Neural progenitor cell (in vitro differentiated cells): ENCODE results near the gene RXRB. TPM values are rescaled to one million over a fixed set of nuclear protein-coding genes. Genes with fewer than 3 reads are reported as not detected.

Experiments used
- DNase-seq: peaks from one replicate; pipeline ENCODE4 v3.0.0-alpha.2; 2016; ENCODE audit warnings: low spot score
- H2AFZ ChIP-seq: fragments of 200-600 bp; sonication (generic); replicated peaks from 2 replicates; pipeline ENCODE4 v1.6.1; 2016; ENCODE audit warnings: antibody characterized with exemption
- H3F3A ChIP-seq: fragments of 200-600 bp; sonication (generic); 2 replicates; pipeline ENCODE4 v1.6.1; 2016; ENCODE audit warnings: antibody characterized with exemption, low read depth
- H3K27ac ChIP-seq: fragments of 200-600 bp; sonication (generic); 2 replicates; pipeline ENCODE4 v1.5.1; 2016; ENCODE audit warnings: mild to moderate bottlenecking
- H3K27me3 ChIP-seq: fragments of 200-600 bp; sonication (generic); 2 replicates; pipeline ENCODE4 v1.6.1; 2016; ENCODE audit warnings: mild to moderate bottlenecking, moderate library complexity
- H3K36me3 ChIP-seq: fragments of 200-600 bp; sonication (generic); 2 replicates; pipeline ENCODE4 v1.5.1; 2016
- H3K4me1 ChIP-seq: fragments of 200-600 bp; sonication (generic); 2 replicates; pipeline ENCODE4 v1.6.1; 2016; ENCODE audit warnings: mixed run types
- H3K4me2 ChIP-seq: fragments of 200-600 bp; sonication (generic); 2 replicates; pipeline ENCODE4 v1.6.1; 2016
- H3K4me3 ChIP-seq: fragments of 200-600 bp; sonication (generic); 2 replicates; pipeline ENCODE4 v1.5.1; 2016
- H3K79me2 ChIP-seq: fragments of 200-600 bp; sonication (generic); 2 replicates; pipeline ENCODE4 v1.6.1; 2016; ENCODE audit warnings: low read depth
- H3K9ac ChIP-seq: fragments of 200-600 bp; sonication (generic); 2 replicates; pipeline ENCODE4 v1.6.1; 2016
- H3K9me3 ChIP-seq: fragments of 200-600 bp; sonication (generic); 2 replicates; pipeline ENCODE4 v1.5.1; 2016; ENCODE audit warnings: low read depth
- H4K20me1 ChIP-seq: fragments of 200-600 bp; sonication (generic); 2 replicates; pipeline ENCODE4 v1.6.1; 2016; ENCODE audit warnings: low read depth
- H3K27ac Mint-ChIP-seq: 3 replicates; pipeline ENCODE4 v1.8.0; 2021; ENCODE audit warnings: mixed read lengths
- H3K27me3 Mint-ChIP-seq: 2 replicates; pipeline ENCODE4 v1.8.0; 2022; ENCODE audit warnings: low read depth, mild to moderate bottlenecking, inconsistent platforms, moderate library complexity, mixed read lengths; ENCODE audit not compliant: insufficient read depth
- H3K36me3 Mint-ChIP-seq: 3 replicates; pipeline ENCODE4 v1.8.0; 2021; ENCODE audit warnings: mixed read lengths
- H3K4me1 Mint-ChIP-seq: 3 replicates; pipeline ENCODE4 v1.8.0; 2021; ENCODE audit warnings: mixed read lengths
- H3K4me3 Mint-ChIP-seq: 3 replicates; pipeline ENCODE4 v1.8.0; 2021; ENCODE audit warnings: mild to moderate bottlenecking, moderate library complexity, mixed read lengths
- H3K9me3 Mint-ChIP-seq: 3 replicates; pipeline ENCODE4 v1.8.0; 2020; ENCODE audit warnings: mixed read lengths
- EZH2phosphoT487 ChIP-seq: fragments of 200-600 bp; sonication (generic); IDR thresholded peaks from 2 replicates; pipeline ENCODE4 v1.6.1; 2017; ENCODE audit warnings: antibody characterized with exemption
- microRNA counts: library from miRNA; unstranded; fragments of <30 nt; microRNA quantifications from one replicate; lab custom pipeline; 2016
- microRNA-seq: library from miRNA; unstranded; fragments of <30 nt; microRNA quantifications from one replicate; pipeline ENCODE4, GENCODE V29; 2016
- small RNA-seq: library from RNA; depleted of rRNA; stranded (forward); fragments of <200 nt; gene quantifications from one replicate; pipeline ENCODE3, GENCODE V24; 2015
- total RNA-seq: library from RNA; depleted of rRNA; stranded (reverse); fragments of >200 nt; gene quantifications from 2 replicates; pipeline ENCODE4 v1.2.3, GENCODE V29; 2015; ENCODE audit warnings: low replicate concordance

RXRB gene
- total RNA-seq, 1 donor from 2014 or later: 10.2 TPM

GRCh38 chr6:33144373-33144772 is 56.1 kb downstream of the RXRB start:
- no peak overlapping the region for H3K27ac Mint-ChIP-seq
- H3K36me3 Mint-ChIP-seq: no peaks in the 10 kb centered on the region
- no peak for TF ChIP-seq EZH2phosphoT487
- Histone ChIP-seq H3K4me2 (no peak overlapping the region), H3K9me3 (no peaks in the 10 kb centered on the region), H3K27ac (no peak overlapping the region), H2AFZ (no peak overlapping the region), H3K9ac (no peak overlapping the region), H3K4me3 (no peak overlapping the region), H4K20me1 (no peaks in the 10 kb centered on the region), H3K79me2 (no peaks in the 10 kb centered on the region), H3K27me3 (peaks cover 4% of the 10 kb centered on the region), H3K36me3 (no peaks in the 10 kb centered on the region), H3K4me1 (no peaks in the 10 kb centered on the region), H3F3A (no peaks in the 10 kb centered on the region)
- no peak overlapping the region for H3K4me3 Mint-ChIP-seq
- no peaks in the 10 kb centered on the region for H3K4me1 Mint-ChIP-seq
- no peak for DNase-seq
- peaks cover 10% of the 10 kb centered on the region for H3K27me3 Mint-ChIP-seq
- no peaks in the 10 kb centered on the region for H3K9me3 Mint-ChIP-seq

MicroRNA genes within 50 kb of the gene (microRNA counts, 767-probe panel; counts per million panel counts)
- microRNA hsa-miR-219-1-3p (lab: Ali Mortazavi, UCI) (460 counts per million, percentile 90 among the panel's probes with 10 or more counts), microRNA hsa-miR-219-5p (lab: Ali Mortazavi, UCI) (460 counts per million, percentile 90 among the panel's probes with 10 or more counts)

Small RNAs within 50 kb of the gene (microRNA-seq; reads per million reads assigned to microRNA genes)
- gene MIR219A1: 10.9 reads per million, percentile 39 among the genes with 10 or more reads in this experiment

Small RNAs within 50 kb of the gene (small RNA-seq; reads per million reads assigned to genes)
- gene MIR219A1 (3.2 reads per million, percentile 92 among the genes with 10 or more reads in this experiment), gene RNY4P10 (0.07 reads per million)

Other genes with a start within 250 kb of the RXRB start
- 5.1 and 11.9 TPM in 2 replicates for gene HLA-DMA, start 247.6 kb downstream of the RXRB start, total RNA-seq
- 202 and 211 TPM in 2 replicates for gene BRD2, start 232.1 kb downstream of the RXRB start, total RNA-seq
- 38.0 and 52.2 TPM in 2 replicates for gene HLA-DOA, start 191.1 kb downstream of the RXRB start, total RNA-seq
- gene HLA-DPA1, start 127.0 kb downstream of the RXRB start, total RNA-seq: 1.5 and 2.8 TPM in 2 replicates
- 8.0 and 23.3 TPM in 2 replicates for gene HLA-DPB1, start 124.7 kb downstream of the RXRB start, total RNA-seq
- 0.49 and 0.99 TPM in 2 replicates for gene COL11A2, start 8.2 kb downstream of the RXRB start, total RNA-seq
- gene SLC39A7, start 202 bp upstream of the RXRB start, total RNA-seq: 40.8 and 59.2 TPM in 2 replicates
- gene HSD17B8, start 4.0 kb upstream of the RXRB start, total RNA-seq: 4.8 and 9.5 TPM in 2 replicates
- 12.1 and 20.2 TPM in 2 replicates for gene RING1, start 7.8 kb upstream of the RXRB start, total RNA-seq
- gene VPS52, start 71.2 kb upstream of the RXRB start, total RNA-seq: 28.7 and 38.4 TPM in 2 replicates
- gene RPS18, start 71.4 kb upstream of the RXRB start, total RNA-seq: 4,188 and 4,663 TPM in 2 replicates
- 1.1 and 2.1 TPM in 2 replicates for gene B3GALT4, start 76.5 kb upstream of the RXRB start, total RNA-seq
- 31.1 and 43.5 TPM in 2 replicates for gene WDR46, start 88.6 kb upstream of the RXRB start, total RNA-seq
- gene PFDN6, start 88.9 kb upstream of the RXRB start, total RNA-seq: 35.6 and 54.5 TPM in 2 replicates
- gene RGL2, start 98.3 kb upstream of the RXRB start, total RNA-seq: 28.3 and 63.4 TPM in 2 replicates
- 1.7 and 6.3 TPM in 2 replicates for gene TAPBP, start 113.4 kb upstream of the RXRB start, total RNA-seq
- gene ZBTB22, start 117.1 kb upstream of the RXRB start, total RNA-seq: 5.7 and 26.7 TPM in 2 replicates
- 35.7 and 49.6 TPM in 2 replicates for gene DAXX, start 122.3 kb upstream of the RXRB start, total RNA-seq
- gene KIFC1, start 191.2 kb upstream of the RXRB start, total RNA-seq: 93.9 and 179 TPM in 2 replicates
- gene PHF1, start 210.3 kb upstream of the RXRB start, total RNA-seq: 25.6 and 55.8 TPM in 2 replicates
- 118 and 186 TPM in 2 replicates for gene CUTA, start 217.4 kb upstream of the RXRB start, total RNA-seq
- 14.1 and 29.7 TPM in 2 replicates for gene SYNGAP1, start 219.4 kb upstream of the RXRB start, total RNA-seq